Vagina (tissue), 2 donors: ENCODE results near the gene ADAT2. TPM values are rescaled to one million over a fixed set of nuclear protein-coding genes. Genes with fewer than 3 reads are reported as not detected.

Source experiments
- DNase-seq, 2 donors: peaks; one replicate each; pipeline ENCODE4 v3.0.0-alpha.2; 2017; ENCODE audit errors: extremely low spot score in 2 of 2
- H3K27ac ChIP-seq: fragments of 200-600 bp; sonication (generic); one replicate; pipeline ENCODE4 v1.5.1; 2019
- H3K27me3 ChIP-seq: fragments of 200-600 bp; sonication (generic); one replicate; pipeline ENCODE4 v1.5.1; 2019
- H3K36me3 ChIP-seq, 2 donors: fragments of 200-600 bp; sonication (generic); one replicate each; pipeline ENCODE4 v1.5.1; 2017 to 2019
- H3K4me1 ChIP-seq: fragments of 200-600 bp; sonication (generic); one replicate; pipeline ENCODE4 v1.5.1; 2019
- H3K4me3 ChIP-seq, 2 donors: fragments of 200-600 bp; sonication (generic); 1 replicate in 1 of 2; 2 replicates in 1 of 2; pipeline ENCODE4 v1.5.1; 2016 to 2019
- H3K9me3 ChIP-seq: fragments of 200-600 bp; sonication (generic); one replicate; pipeline ENCODE4 v1.5.1; 2019
- POLR2A ChIP-seq, 2 donors: fragments of 450-650 bp; IDR thresholded peaks; one replicate each; pipeline ENCODE4 v1.6.1; 2017; ENCODE audit warnings: antibody characterized with exemption in 2 of 2, mild to moderate bottlenecking in 2 of 2, moderate library complexity in 2 of 2
- POLR2AphosphoS5 ChIP-seq, 2 donors: sonication (generic); formaldehyde crosslinking; IDR thresholded peaks; one replicate each; pipeline ENCODE4 v1.9.0; 2017; ENCODE audit warnings: antibody characterized with exemption in 2 of 2, mild to moderate bottlenecking in 2 of 2, low read depth in 1 of 2; ENCODE audit not compliant: insufficient read depth in 1 of 2
- intact Hi-C: fragments of 100-400 bp; cut with DNase I; formaldehyde crosslinking; loops from one replicate; pipeline ENCODE4 v1.15.1; 2023
- total RNA-seq: library from RNA; depleted of rRNA; stranded (reverse); fragments of >200 nt; gene quantifications from one replicate; pipeline ENCODE4 v1.2.3, GENCODE V29; 2016
- TF ChIP-seq, protein P1 (sequence below), 3 experiments: fragments of 450-650 bp in 2 of 3; fragments of 200-600 bp in 1 of 3; sonication (generic) in 1 of 3; IDR thresholded peaks; one replicate each; pipeline ENCODE4 v1.5.1; 2017 to 2019; ENCODE audit warnings: antibody characterized with exemption in 3 of 3, mild to moderate bottlenecking in 2 of 3, moderate library complexity in 2 of 3

Gene ADAT2
- total RNA-seq, 1 donor from 2014 or later = 5.9 TPM

DNA sequence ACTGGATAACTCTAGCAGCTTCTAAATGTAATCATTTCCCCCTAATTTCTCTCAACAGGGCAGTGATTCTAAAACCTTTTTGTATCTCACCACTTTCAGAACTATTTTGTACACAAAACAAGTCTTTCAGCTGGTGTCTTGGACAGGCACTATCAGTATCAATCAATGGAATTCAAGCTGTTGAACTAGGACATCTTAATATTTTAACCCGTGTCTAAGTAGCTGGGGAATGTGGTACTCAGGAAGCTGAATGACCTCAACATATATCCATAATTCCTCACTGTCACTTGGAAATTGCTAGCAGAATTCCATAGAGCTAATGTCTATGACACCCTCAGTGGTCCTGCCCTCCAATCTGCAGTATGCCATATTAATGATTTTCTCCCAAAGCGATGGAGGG, 24.5 kb downstream of the ADAT2 start:
- no peak for DNase-seq
- Histone ChIP-seq H3K27me3 (no peaks in the 10 kb centered on the region), H3K4me1 (no peaks in the 10 kb centered on the region), H3K27ac (no peak overlapping the region), H3K9me3 (no peaks in the 10 kb centered on the region), H3K36me3 (no peaks in the 10 kb centered on the region), H3K4me3 (no peak overlapping the region)
- TF ChIP-seq, protein P1, sequence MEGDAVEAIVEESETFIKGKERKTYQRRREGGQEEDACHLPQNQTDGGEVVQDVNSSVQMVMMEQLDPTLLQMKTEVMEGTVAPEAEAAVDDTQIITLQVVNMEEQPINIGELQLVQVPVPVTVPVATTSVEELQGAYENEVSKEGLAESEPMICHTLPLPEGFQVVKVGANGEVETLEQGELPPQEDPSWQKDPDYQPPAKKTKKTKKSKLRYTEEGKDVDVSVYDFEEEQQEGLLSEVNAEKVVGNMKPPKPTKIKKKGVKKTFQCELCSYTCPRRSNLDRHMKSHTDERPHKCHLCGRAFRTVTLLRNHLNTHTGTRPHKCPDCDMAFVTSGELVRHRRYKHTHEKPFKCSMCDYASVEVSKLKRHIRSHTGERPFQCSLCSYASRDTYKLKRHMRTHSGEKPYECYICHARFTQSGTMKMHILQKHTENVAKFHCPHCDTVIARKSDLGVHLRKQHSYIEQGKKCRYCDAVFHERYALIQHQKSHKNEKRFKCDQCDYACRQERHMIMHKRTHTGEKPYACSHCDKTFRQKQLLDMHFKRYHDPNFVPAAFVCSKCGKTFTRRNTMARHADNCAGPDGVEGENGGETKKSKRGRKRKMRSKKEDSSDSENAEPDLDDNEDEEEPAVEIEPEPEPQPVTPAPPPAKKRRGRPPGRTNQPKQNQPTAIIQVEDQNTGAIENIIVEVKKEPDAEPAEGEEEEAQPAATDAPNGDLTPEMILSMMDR (IDR thresholded peaks at IDR 0.05) = no peak
- TF ChIP-seq POLR2A (IDR thresholded peaks at IDR 0.05) = no peak
- no peak for TF ChIP-seq POLR2AphosphoS5 (IDR thresholded peaks at IDR 0.05; ENCODE audit: insufficient read depth in 1 of 2, low read depth in 1 of 2)
- intact Hi-C loops = loop anchor here (5.0 kb wide), 1 partner anchor 729 kb away; no protein-coding TSS in a partner anchor

DNA sequence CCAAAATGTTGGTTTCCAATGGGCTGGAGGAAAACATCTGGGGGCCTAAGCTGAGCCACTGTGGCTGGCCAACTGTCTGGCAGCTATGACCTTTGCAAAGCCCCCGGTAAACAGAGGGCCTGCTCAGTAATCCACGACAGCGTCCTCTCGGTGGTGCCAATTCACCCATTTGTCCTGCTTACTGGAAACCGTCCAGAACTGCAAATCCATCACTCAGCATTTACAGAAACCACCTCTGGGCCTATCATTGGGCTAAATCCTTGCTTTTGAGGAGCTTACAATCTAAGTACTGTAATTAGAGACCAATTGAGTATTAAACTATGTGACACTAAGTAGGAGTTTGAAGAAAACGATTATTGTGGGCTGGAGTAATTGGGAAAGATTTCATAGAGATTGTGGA, 31.0 kb downstream of the ADAT2 start:
- no peak overlapping the region for H3K27ac ChIP-seq
- TF ChIP-seq POLR2A (IDR thresholded peaks at IDR 0.05) (no peak), POLR2AphosphoS5 (IDR thresholded peaks at IDR 0.05; ENCODE audit: insufficient read depth in 1 of 2, low read depth in 1 of 2) (no peak)
- TF ChIP-seq, protein P1 (IDR thresholded peaks at IDR 0.05) = no peak
- H3K4me1 ChIP-seq = no peaks in the 10 kb centered on the region

DNA sequence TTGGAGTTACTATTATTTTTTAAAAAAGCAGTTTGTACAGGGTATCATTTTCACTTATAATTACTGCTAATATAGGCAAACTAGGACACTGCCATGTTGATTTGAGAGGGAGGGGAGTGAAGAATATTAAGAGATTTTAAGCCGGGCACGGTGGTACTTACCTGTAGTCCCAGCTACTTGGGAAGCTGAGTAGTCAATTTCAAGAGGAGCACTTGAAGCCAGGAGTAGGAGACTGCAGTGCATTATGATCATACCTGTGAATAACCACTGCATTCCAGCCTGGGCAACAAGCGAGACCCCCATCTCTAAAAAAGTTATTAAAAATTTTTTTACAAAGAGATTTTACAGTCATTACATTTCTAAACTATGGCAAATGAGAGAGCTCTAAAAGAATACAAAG, 35.7 kb downstream of the ADAT2 start:
- no peak overlapping the region for H3K27ac ChIP-seq
- H3K9me3 ChIP-seq = no peaks in the 10 kb centered on the region
- H3K36me3 ChIP-seq = no peaks in the 10 kb centered on the region
- H3K27me3 ChIP-seq = no peaks in the 10 kb centered on the region
- no peaks in the 10 kb centered on the region for H3K4me1 ChIP-seq
- TF ChIP-seq POLR2AphosphoS5 (IDR thresholded peaks at IDR 0.05; ENCODE audit: insufficient read depth in 1 of 2, low read depth in 1 of 2) (no peak), POLR2A (IDR thresholded peaks at IDR 0.05) (no peak)
- TF ChIP-seq, protein P1 (IDR thresholded peaks at IDR 0.05) = no peak
- no peak for DNase-seq
- intact Hi-C loops = no loop called here
- no peak overlapping the region for H3K4me3 ChIP-seq

More for the DNA sequence above, 31.0 kb downstream of the ADAT2 start:
- H3K4me3 ChIP-seq = no peak overlapping the region
- intact Hi-C loops = no loop called here
- no peaks in the 10 kb centered on the region for H3K36me3 ChIP-seq
- H3K9me3 ChIP-seq = no peaks in the 10 kb centered on the region
- H3K27me3 ChIP-seq = no peaks in the 10 kb centered on the region
- DNase-seq = no peak

DNA sequence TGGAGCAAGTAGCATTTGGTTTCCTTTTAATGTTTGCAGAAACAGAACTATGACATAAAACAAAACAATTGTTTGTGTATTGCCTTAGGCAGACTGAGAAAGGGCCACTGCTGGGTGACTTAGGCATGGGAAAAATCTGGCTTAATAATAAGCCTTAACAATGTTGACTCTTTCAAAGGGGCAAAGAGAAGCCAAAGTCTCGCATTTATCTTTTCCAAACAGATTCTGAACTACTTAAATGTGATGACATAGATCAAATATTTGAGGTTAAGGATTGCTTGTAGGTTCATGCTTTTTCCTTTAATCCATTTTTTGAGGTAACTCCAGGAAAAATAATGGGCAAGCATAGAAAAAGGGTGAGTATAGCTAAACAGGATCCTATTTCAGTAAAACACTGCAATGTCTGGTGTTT, 39.6 kb downstream of the ADAT2 start:
- no peaks in the 10 kb centered on the region for H3K9me3 ChIP-seq
- H3K4me3 ChIP-seq = no peak overlapping the region
- DNase-seq = no peak
- intact Hi-C loops = no loop called here
- no peaks in the 10 kb centered on the region for H3K4me1 ChIP-seq
- no peak overlapping the region for H3K27ac ChIP-seq
- TF ChIP-seq POLR2AphosphoS5 (IDR thresholded peaks at IDR 0.05; ENCODE audit: insufficient read depth in 1 of 2, low read depth in 1 of 2) (no peak), POLR2A (IDR thresholded peaks at IDR 0.05) (no peak)
- TF ChIP-seq, protein P1 (IDR thresholded peaks at IDR 0.05) = no peak
- no peaks in the 10 kb centered on the region for H3K27me3 ChIP-seq
- H3K36me3 ChIP-seq = no peaks in the 10 kb centered on the region

GRCh38 chr6:143408787-143409162, 41.7 kb downstream of the ADAT2 start:
- Histone ChIP-seq H3K27me3 (no peaks in the 10 kb centered on the region), H3K9me3 (no peaks in the 10 kb centered on the region), H3K4me3 (no peak overlapping the region), H3K27ac (no peak overlapping the region), H3K36me3 (no peaks in the 10 kb centered on the region), H3K4me1 (no peaks in the 10 kb centered on the region)
- intact Hi-C loops = no loop called here
- no peak for DNase-seq
- TF ChIP-seq POLR2AphosphoS5 (IDR thresholded peaks at IDR 0.05; ENCODE audit: insufficient read depth in 1 of 2, low read depth in 1 of 2) (no peak), POLR2A (IDR thresholded peaks at IDR 0.05) (no peak)
- TF ChIP-seq, protein P1 (IDR thresholded peaks at IDR 0.05) = no peak
